Esophagus squamous epithelium (tissue), 5 donors: ENCODE data around the gene PUS1. TPM values are rescaled to one million over a fixed set of nuclear protein-coding genes. Genes with fewer than 3 reads are reported as not detected.

Experiments
- DNase-seq: peaks from one replicate; lab custom pipeline; 2025; lab: John Stamatoyannopoulos, UW
- H3K27ac ChIP-seq, 4 donors: fragments of 200-600 bp; sonication (generic); one replicate each; pipeline ENCODE4 v1.5.1; 2016 to 2019; ENCODE audit warnings: mild to moderate bottlenecking in 1 of 4
- H3K27me3 ChIP-seq, 4 donors: fragments of 200-600 bp; sonication (generic); 1 replicate in 3 of 4; 2 replicates in 1 of 4; pipeline versions ENCODE4 v1.5.1 to v1.6.0; 2017 to 2021; ENCODE audit warnings: antibody characterized with exemption in 1 of 4
- H3K36me3 ChIP-seq, 3 donors: fragments of 200-600 bp; sonication (generic); one replicate each; pipeline ENCODE4 v1.5.1; 2016 to 2019
- H3K4me1 ChIP-seq, 3 donors: fragments of 200-600 bp; sonication (generic); one replicate each; pipeline ENCODE4 v1.5.1; 2017 to 2019
- H3K4me3 ChIP-seq, 4 donors: fragments of 200-600 bp; sonication (generic); 1 replicate in 3 of 4; 2 replicates in 1 of 4; pipeline ENCODE4 v1.5.1; 2016 to 2019; ENCODE audit warnings: mild to moderate bottlenecking in 2 of 4, moderate library complexity in 1 of 4
- H3K9me3 ChIP-seq, 3 donors: fragments of 200-600 bp; sonication (generic); one replicate each; pipeline ENCODE4 v1.5.1; 2016 to 2019
- CTCF ChIP-seq, 6 experiments: fragments of 450-650 bp in 4 of 6; fragments of 200-600 bp in 2 of 6; sonication (generic) in 2 of 6; IDR thresholded peaks; one replicate each; pipeline ENCODE4 v1.5.1; 2016 to 2019; ENCODE audit warnings: antibody characterized with exemption in 6 of 6, mild to moderate bottlenecking in 4 of 6, moderate library complexity in 4 of 6
- POLR2A ChIP-seq, 4 donors: fragments of 450-650 bp; IDR thresholded peaks; one replicate each; pipeline ENCODE4 v1.6.1; 2017; ENCODE audit warnings: antibody characterized with exemption in 4 of 4, mild to moderate bottlenecking in 4 of 4, moderate library complexity in 3 of 4
- WGBS, 2 donors: methylation state at CpG; one replicate each; pipeline ENCODE4 v1.1.5; 2018; 5-methylcytosine and 5-hydroxymethylcytosine counted together
- intact Hi-C: fragments of 100-400 bp; cut with DNase I; formaldehyde crosslinking; loops from one replicate; pipeline ENCODE4 v1.15.0; 2022
- total RNA-seq, 4 donors: library from RNA; depleted of rRNA; stranded (reverse); fragments of >200 nt; gene quantifications; one replicate each; pipeline ENCODE4 v1.1.0, GENCODE V29; 2016
- donor health status: DM: yes; HTN: yes; CAD: no.

PUS1 gene
- total RNA-seq, 4 donors from 2014 or later: 8.1 to 24.2 (median 19.8) TPM

GRCh38 chr12:131928080-131928710, 881 bp upstream of the PUS1 start:
- Histone ChIP-seq H3K27me3 (no peaks in the 10 kb centered on the region), H3K4me3 (peak overlapping the region; percentile 75 to 98 (median 91)), H3K36me3 (peaks cover 12 to 23% (median 16%) of the 10 kb centered on the region in 3 donors), H3K9me3 (no peaks in the 10 kb centered on the region), H3K4me1 (peaks cover 8 to 39% (median 13%) of the 10 kb centered on the region in 3 donors), H3K27ac (peak overlapping the region; percentile 88 to 95 (median 90))
- no peak for DNase-seq
- TF ChIP-seq POLR2A (IDR thresholded peaks at IDR 0.05) (no peak), CTCF (IDR thresholded peaks at IDR 0.05) (no peak)
- 25 to 36% methylated on average over 31 to 32 of the region's 33 CpGs for WGBS, 2 donors
- intact Hi-C loops: no loop called here

DNA sequence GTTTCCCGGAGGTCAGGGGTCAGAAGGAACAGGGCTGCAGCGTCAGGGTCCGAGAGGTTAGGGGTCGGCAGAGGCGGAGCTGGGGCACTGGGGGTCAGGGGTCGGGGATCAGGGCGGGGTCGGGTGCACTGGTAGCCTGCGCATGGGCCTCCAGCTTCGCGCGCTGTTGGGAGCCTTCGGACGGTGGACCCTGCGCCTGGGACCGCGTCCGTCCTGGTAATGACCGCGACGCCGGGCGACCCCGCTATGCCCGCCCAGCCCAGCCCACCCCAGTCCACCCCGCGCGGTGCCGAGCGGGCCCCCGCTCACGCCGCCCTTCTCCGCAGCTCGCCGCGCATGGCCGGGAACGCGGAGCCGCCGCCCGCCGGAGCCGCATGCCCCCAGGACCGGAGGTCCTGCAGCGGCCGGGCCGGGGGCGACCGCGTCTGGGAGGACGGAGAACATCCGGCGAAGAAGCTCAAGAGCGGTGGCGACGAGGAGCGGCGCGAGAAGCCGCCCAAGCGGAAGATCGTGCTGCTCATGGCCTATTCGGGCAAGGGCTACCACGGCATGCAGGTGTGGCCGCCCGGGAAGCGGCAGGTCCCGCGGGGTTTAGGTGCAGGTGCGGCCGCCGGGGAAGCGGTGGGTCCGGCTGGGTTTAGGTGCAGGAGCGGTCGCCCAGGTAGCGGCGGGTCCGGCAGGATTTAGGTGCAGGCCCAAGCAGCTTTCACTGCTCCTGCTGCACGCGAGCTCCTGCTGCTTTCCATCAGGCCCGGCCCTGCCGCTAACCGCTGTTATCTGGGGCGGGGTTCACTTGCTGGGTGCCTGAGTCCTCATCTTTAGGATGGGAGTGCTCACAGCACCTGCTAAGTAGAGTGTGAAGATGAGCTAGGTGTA, 743 bp downstream of the PUS1 start:
- 0% methylated on average over 2 of the region's 87 CpGs; no CpG with 5 or more reads in 1 of the 2 donors for WGBS, 2 donors
- Histone ChIP-seq H3K27ac (peak overlapping the region in 3 of 4 donors; percentile 81 to 95 (median 89)), H3K4me1 (peaks cover 8 to 32% (median 9%) of the 10 kb centered on the region in 3 donors), H3K9me3 (no peaks in the 10 kb centered on the region), H3K4me3 (peak overlapping the region; percentile 75 to 98 (median 91)), H3K27me3 (no peaks in the 10 kb centered on the region), H3K36me3 (peaks cover 12 to 38% (median 26%) of the 10 kb centered on the region in 3 donors)
- DNase-seq: no peak
- TF ChIP-seq POLR2A (IDR thresholded peaks at IDR 0.05) (no peak), CTCF (IDR thresholded peaks at IDR 0.05) (no peak)
- intact Hi-C loops: no loop called here

DNA sequence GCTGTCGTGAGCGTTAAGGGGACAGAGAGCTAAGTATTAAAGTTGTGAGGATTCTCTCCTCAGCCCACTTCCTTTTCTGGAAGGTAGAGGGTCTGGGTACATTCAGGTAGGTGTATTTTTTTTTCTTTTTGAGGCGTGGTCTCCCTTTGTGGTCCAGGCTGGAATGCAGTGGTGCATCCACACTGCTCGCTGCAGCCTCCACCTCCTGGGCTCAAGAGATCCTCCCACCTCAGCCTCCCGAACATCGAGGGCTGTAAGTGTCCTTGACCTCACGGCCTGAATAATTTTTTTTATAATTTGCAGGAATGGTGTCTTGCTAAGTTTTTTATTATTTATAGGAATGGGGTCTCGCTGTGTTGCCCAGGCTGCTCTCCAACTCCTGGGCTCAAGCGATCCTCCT, 1.4 kb downstream of the PUS1 start:
- 71 to 83% methylated on average over 9 of the region's 9 CpGs for WGBS, 2 donors
- TF ChIP-seq CTCF (IDR thresholded peaks at IDR 0.05) (no peak), POLR2A (IDR thresholded peaks at IDR 0.05) (no peak)
- DNase-seq: no peak
- Histone ChIP-seq H3K4me1 (peaks cover 8 to 32% (median 9%) of the 10 kb centered on the region in 3 donors), H3K27me3 (no peaks in the 10 kb centered on the region), H3K27ac (no peak overlapping the region), H3K36me3 (peaks cover 12 to 45% (median 26%) of the 10 kb centered on the region in 3 donors), H3K9me3 (no peaks in the 10 kb centered on the region), H3K4me3 (peak overlapping the region; percentile 75 to 98 (median 91))
- intact Hi-C loops: no loop called here

GRCh38 chr12:131933387-131933786, 4.3 kb downstream of the PUS1 start:
- intact Hi-C loops: no loop called here
- WGBS, 2 donors: 95 to 100% methylated on average over 5 to 8 of the region's 8 CpGs
- H3K9me3 ChIP-seq: no peaks in the 10 kb centered on the region
- TF ChIP-seq POLR2A (IDR thresholded peaks at IDR 0.05): no peak
- no peak for TF ChIP-seq CTCF (IDR thresholded peaks at IDR 0.05)
- no peak overlapping the region for H3K27ac ChIP-seq
- no peak overlapping the region for H3K4me3 ChIP-seq
- DNase-seq: no peak
- H3K36me3 ChIP-seq: peaks cover 12 to 66% (median 26%) of the 10 kb centered on the region in 3 donors
- H3K4me1 ChIP-seq: peaks cover 8 to 25% (median 9%) of the 10 kb centered on the region in 3 donors
- H3K27me3 ChIP-seq: no peaks in the 10 kb centered on the region

GRCh38 chr12:131934535-131934934, 5.5 kb downstream of the PUS1 start:
- peaks cover 8 to 24% (median 9%) of the 10 kb centered on the region in 3 donors for H3K4me1 ChIP-seq
- H3K4me3 ChIP-seq: no peak overlapping the region
- H3K27ac ChIP-seq: no peak overlapping the region
- 92 to 93% methylated on average over 11 of the region's 11 CpGs for WGBS, 2 donors
- intact Hi-C loops: no loop called here
- DNase-seq: no peak
- TF ChIP-seq CTCF (IDR thresholded peaks at IDR 0.05): no peak
- no peak for TF ChIP-seq POLR2A (IDR thresholded peaks at IDR 0.05)
- H3K36me3 ChIP-seq: peaks cover 12 to 76% (median 26%) of the 10 kb centered on the region in 3 donors
- no peaks in the 10 kb centered on the region for H3K9me3 ChIP-seq
- H3K27me3 ChIP-seq: no peaks in the 10 kb centered on the region
